ENCODE results near the gene SKIDA1.

SKIDA1 gene

DNA sequence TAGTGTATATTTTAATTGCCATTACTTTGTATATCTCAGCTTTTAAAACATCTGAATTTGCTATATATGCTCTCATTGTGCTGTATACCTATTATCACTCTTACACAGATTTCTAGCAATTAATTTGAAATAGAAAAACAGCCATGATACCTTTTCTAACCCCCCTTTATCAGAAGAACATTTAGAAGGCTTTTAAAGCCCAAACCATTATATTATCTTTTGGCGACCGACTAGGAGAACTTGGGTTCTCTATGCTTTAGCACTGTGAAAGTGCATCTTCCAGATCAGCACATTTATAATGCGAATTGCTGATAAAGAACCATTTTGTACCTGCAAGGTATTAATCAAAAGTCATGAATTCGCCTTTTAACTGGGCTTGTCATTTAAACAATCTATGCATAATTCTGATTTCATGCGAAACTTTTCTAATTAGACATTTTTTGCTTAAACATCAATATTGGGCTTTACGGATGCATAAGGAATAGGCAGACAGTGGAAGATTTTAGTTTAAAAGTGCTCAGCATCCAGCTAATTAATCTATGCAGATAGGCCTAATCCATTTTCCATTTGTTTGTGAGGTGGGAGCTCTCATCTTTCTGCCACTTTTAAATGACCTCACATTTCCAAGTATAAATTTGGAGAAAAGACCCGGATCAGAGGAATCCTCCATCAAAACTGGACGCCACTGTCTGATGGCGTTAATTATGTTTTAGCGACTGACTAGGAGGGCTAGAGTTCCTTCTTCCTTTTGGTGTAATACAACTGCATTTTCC lies 7.4 kb upstream of the SKIDA1 start:
- Histone ChIP-seq H3K27me3 (ENCODE audit: insufficient read depth, poor library complexity, severe bottlenecking) (no peaks in the 10 kb centered on the region), H3K27ac (replicated peaks) (peak overlapping the region; percentile 94), H3K4me3 (replicated peaks; ENCODE audit: insufficient read depth, low read length) (peak overlapping the region; percentile 41)
- DNase-seq (ENCODE audit: low read depth in 1 of 2, low spot score in 1 of 2) = no peak
- TF ChIP-seq CTCF (IDR thresholded peaks at IDR 0.05; ENCODE audit: insufficient read depth, low read length) (no peak), REST (IDR thresholded peaks at IDR 0.05; ENCODE audit: insufficient replicate concordance, low read depth) (no peak), SPI1 (IDR thresholded peaks at IDR 0.05; ENCODE audit: borderline replicate concordance, low read depth) (no peak), GABPA (IDR thresholded peaks at IDR 0.05; ENCODE audit: low read depth) (no peak), POLR2AphosphoS5 (IDR thresholded peaks at IDR 0.05; ENCODE audit: low read depth) (no peak)

DNA sequence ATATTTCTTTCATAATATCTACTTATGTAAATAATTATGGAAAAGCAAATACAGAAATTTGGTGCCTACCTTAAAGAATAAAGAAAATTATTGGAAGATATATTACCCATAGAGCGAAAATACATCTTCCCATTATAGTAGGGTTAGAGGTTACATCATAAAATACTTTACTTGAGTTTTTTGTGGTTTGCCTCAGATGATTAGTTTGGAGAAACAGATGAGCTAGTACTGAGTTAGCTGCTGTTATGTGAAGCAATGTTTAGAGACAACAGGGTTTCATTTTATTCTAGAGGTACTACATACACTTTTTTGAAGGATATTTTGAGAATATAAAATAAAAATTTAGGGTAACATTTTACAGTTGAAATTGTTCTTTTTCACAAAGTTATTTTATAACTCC lies 5.7 kb upstream of the SKIDA1 start:
- no peaks in the 10 kb centered on the region for H3K27me3 ChIP-seq (ENCODE audit: insufficient read depth, poor library complexity, severe bottlenecking)
- DNase-seq (ENCODE audit: low read depth in 1 of 2, low spot score in 1 of 2) = no peak
- H3K27ac ChIP-seq (replicated peaks) = no peak overlapping the region
- H3K4me3 ChIP-seq (replicated peaks; ENCODE audit: insufficient read depth, low read length) = no peak overlapping the region
- TF ChIP-seq CTCF (IDR thresholded peaks at IDR 0.05; ENCODE audit: insufficient read depth, low read length) = no peak
- no peak for TF ChIP-seq SPI1 (IDR thresholded peaks at IDR 0.05; ENCODE audit: borderline replicate concordance, low read depth)
- TF ChIP-seq POLR2AphosphoS5 (IDR thresholded peaks at IDR 0.05; ENCODE audit: low read depth) = no peak
- no peak for TF ChIP-seq GABPA (IDR thresholded peaks at IDR 0.05; ENCODE audit: low read depth)
- no peak for TF ChIP-seq REST (IDR thresholded peaks at IDR 0.05; ENCODE audit: insufficient replicate concordance, low read depth)

DNA sequence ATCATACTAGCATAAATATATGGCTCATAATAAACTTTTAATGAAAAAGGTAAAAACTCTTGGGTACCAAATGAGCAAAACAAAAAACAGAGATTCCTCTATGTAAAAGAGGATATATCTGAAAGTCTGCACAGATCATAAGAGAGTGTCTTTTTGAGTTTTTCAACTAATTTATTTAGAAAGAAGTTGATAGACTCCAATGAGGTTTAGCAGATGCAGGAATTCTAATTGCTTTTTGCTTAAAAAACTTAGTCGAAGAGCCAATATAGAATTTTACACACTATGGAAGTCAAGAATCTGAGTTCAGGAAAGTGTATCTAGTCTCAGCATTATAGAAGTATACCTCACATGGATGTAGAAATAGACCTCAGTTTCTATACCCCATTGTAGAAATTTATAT lies 5.2 kb upstream of the SKIDA1 start:
- H3K27ac ChIP-seq (replicated peaks) = no peak overlapping the region
- no peak overlapping the region for H3K4me3 ChIP-seq (replicated peaks; ENCODE audit: insufficient read depth, low read length)
- H3K27me3 ChIP-seq (ENCODE audit: insufficient read depth, poor library complexity, severe bottlenecking) = no peaks in the 10 kb centered on the region
- no peak for TF ChIP-seq REST (IDR thresholded peaks at IDR 0.05; ENCODE audit: insufficient replicate concordance, low read depth)
- no peak for TF ChIP-seq CTCF (IDR thresholded peaks at IDR 0.05; ENCODE audit: insufficient read depth, low read length)
- no peak for TF ChIP-seq GABPA (IDR thresholded peaks at IDR 0.05; ENCODE audit: low read depth)
- no peak for TF ChIP-seq POLR2AphosphoS5 (IDR thresholded peaks at IDR 0.05; ENCODE audit: low read depth)
- no peak for TF ChIP-seq SPI1 (IDR thresholded peaks at IDR 0.05; ENCODE audit: borderline replicate concordance, low read depth)
- DNase-seq (ENCODE audit: low read depth in 1 of 2, low spot score in 1 of 2) = no peak
